Spleen (tissue), 7 donors: ENCODE data around the gene ERC1.

Experiments used
- POLR2A ChIP-seq, 3 donors: fragments of 450-650 bp; IDR thresholded peaks; one replicate each; pipeline ENCODE4 v1.5.1; 2017; ENCODE audit warnings: antibody characterized with exemption in 3 of 3, mild to moderate bottlenecking in 1 of 3
- POLR2AphosphoS5 ChIP-seq, 3 donors: sonication (generic); formaldehyde crosslinking; IDR thresholded peaks; one replicate each; pipeline ENCODE4 v1.5.1; 2017; ENCODE audit warnings: antibody characterized with exemption in 3 of 3
- TF ChIP-seq, protein P1 (sequence below), 11 experiments: fragments of 200-600 bp in 7 of 11; fragments of 450-650 bp in 4 of 11; sonication (generic) in 4 of 11; IDR thresholded peaks in 8 of 11; conservative IDR thresholded peaks in 3 of 11; 1 replicate in 7 of 11; 2 replicates in 4 of 11; pipeline versions ENCODE4 v1.4.0 to v1.8.0; 2016 to 2021; ENCODE audit warnings: antibody characterized with exemption in 11 of 11, inconsistent platforms in 4 of 11, mild to moderate bottlenecking in 1 of 11
- donor health status: DM: no; HTN: no; CAD: no; lungs with moderate emphysema.
- donor health status: DM: no; HTN: no; CAD: no.
- donor health status: DM: no; HTN: no; CAD: no.

DNA sequence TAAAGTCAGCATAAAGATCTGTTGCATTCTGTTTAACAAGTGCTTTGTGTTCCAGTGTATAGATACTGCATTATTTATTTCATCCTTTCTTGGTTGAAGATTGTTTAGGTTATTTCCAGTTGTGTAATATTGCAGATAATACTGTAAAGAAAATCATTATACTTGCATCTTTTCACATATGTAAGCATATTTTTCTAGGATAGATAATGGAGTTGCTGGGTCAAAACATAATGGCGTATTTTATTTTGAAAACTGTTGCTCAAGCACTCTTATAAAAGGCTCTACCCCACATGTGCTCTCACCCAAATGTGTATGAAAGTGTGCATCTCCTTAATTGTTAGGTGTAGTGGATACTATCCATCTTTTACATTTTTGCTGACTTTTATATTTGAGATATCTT, 329.0 kb downstream of the ERC1 start:
- TF ChIP-seq POLR2AphosphoS5 (IDR thresholded peaks at IDR 0.05) (no peak), POLR2A (IDR thresholded peaks at IDR 0.05) (no peak)
- TF ChIP-seq, protein P1, sequence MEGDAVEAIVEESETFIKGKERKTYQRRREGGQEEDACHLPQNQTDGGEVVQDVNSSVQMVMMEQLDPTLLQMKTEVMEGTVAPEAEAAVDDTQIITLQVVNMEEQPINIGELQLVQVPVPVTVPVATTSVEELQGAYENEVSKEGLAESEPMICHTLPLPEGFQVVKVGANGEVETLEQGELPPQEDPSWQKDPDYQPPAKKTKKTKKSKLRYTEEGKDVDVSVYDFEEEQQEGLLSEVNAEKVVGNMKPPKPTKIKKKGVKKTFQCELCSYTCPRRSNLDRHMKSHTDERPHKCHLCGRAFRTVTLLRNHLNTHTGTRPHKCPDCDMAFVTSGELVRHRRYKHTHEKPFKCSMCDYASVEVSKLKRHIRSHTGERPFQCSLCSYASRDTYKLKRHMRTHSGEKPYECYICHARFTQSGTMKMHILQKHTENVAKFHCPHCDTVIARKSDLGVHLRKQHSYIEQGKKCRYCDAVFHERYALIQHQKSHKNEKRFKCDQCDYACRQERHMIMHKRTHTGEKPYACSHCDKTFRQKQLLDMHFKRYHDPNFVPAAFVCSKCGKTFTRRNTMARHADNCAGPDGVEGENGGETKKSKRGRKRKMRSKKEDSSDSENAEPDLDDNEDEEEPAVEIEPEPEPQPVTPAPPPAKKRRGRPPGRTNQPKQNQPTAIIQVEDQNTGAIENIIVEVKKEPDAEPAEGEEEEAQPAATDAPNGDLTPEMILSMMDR (IDR thresholded peaks at IDR 0.05 in 8 of 11, conservative IDR thresholded peaks at IDR 0.05 in 3 of 11) = no peak
